HG03139 (cell line): ENCODE results near the gene DPEP2.
"Not testable (repeated sequence)": the region's sequence is repeated elsewhere in the genome, so short reads cannot be mapped to it uniquely, and the experiment has no call there.

ENCODE experiments used
- ATAC-seq: cut with Tn5 transposase; IDR thresholded peaks from one replicate; pipeline ENCODE4 v1.9.1; 2021; ENCODE audit not compliant: unreplicated experiment

The DPEP2 gene

DNA sequence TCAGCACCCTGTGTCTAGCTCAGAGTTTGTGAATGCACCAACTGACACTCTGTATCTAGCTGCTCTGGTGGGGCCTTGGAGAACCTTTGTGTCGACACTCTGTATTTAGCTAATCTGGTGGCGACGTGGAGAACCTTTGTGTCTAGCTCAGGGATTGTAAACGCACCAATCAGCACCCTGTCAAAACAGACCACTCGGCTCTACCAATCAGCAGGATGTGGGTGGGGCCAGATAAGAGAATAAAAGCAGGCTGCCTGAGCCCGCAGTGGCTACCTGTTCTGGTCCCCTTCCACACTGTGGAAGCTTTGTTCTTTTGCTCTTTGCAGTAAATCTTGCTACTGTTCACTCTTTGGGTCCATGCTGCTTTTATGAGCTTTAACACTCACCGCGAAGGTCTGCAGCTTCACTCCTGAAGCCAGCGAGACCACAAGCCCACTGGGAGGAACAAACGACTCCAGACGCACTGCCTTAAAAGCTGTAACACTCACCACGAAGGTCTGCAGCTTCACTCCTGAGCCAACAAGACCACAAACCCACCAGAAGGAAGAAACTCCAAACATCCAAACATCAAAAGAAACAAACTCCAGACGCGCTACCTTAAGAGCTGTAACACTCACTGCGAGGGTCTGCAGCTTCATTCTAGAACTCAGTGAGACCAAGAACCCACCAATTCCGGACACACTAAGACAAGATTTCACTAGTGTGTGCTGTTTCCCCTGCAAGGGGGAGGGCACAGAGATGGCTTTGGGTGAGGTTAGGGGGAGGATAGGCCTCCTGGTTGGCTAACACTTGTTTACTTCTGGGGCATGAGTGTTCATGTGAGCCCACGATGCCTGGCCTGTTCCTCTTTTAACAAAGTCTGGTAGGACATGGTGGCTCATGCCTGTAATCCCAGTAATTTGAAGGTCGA is at the start of gene DPEP2:
TSS of gene DPEP2 (minus strand) at position 706 of the 910 bp plus-strand sequence. CDS start 6,272 bp downstream, outside the sequence.
- ATAC-seq, result not testable (repeated sequence)

- no peak for ATAC-seq
Measured at GRCh38 chr16:68047987-68048386, 48.7 kb upstream of the DPEP2 start.

GRCh38 chr16:68046106-68046505 is 46.8 kb upstream of the DPEP2 start:
- no peak for ATAC-seq

- no peak for ATAC-seq
Measured at GRCh38 chr16:68041783-68042182, 42.5 kb upstream of the DPEP2 start.

DNA sequence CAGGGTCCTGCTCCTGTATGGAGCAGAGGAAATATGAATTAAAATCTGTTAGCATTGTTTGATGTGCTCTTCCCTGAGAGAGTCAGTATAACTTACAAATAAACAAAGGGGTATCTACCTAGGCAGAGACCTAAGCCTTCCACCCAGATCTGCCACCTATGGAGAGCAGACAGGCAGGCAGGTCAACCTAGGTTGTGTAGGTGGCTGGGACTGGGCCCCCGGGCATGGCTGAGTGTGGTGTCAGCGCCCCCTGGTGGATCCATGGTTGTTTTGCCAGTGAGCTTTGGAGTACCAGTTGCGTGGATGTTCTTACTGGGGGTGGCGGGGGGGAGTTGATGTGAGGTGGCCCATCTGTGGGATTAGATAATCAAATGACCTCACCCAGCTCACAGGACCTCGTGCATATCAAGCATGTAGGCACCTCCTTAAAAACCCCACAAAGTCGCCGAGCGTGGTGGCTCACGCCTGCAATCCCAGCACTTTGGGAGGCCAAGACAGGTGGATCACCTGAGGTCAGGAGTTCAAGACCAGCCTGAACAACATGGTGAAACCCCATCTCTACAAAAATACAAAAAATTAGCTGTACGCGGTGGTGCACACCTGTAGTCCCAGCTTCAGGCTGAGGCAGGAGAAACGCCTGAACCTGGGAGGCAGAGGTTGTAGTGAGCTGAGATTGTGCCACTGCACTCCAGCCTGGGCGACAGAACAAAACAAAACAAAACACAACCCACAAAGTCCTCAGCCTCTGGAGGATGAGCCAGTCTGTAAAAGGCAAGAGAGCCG is 41.4 kb upstream of the DPEP2 start:
- ATAC-seq, result peak; percentile 52

DNA sequence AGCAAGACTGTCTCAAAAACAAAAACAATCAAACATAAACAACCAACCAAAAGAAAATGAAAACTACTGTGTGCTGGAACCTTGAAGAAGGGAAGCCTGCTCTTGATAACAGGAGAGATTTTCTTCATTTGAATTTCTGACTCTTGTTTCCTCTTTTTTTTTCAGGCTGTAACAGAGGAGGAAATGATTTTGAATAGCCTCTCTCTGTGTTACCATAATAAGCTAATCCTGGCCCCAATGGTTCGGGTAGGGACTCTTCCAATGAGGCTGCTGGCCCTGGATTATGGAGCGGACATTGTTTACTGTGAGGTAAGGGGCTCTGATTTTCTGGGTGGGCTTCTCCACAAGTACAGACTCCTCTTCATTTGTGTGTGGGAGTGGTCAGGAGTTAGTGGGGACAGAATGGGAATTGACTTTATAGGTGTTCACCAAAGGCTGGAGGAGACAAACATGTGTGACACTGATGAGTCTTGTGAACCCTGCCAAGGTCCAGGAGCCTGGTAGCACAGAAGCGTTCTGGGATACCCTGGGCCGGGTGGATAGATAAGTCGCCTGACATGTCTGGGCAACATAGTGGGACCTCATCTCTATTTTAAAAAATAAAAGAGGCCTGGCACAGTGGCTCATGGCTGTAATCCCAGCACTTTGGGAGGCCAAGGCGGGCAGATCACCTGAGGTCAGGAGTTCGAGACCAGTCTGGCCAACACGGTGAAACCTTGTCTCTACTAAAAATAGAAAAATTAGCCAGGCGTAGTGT is 38.7 kb upstream of the DPEP2 start:
- ATAC-seq, result no peak

DNA sequence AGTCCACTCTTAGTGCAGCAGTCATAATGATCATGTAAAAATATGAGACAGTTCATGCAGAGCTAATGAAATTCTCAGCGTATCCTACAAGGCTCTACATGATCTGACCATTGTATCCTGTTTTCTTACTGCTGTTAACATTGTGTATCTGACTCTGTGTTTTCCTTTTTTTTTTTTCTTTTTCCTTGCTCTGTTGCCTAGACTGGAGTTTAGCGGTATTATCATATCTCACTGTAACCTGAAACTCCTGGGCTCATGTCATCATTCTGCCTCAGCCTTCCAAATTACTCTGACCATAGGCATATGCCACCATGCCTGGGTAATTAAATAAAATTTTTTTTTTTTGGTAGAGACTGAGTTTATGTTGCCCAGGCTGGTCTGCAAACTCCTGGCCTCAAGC is 35.9 kb upstream of the DPEP2 start:
- no peak for ATAC-seq

- ATAC-seq, result no peak
Measured at GRCh38 chr16:68033101-68033500, 33.8 kb upstream of the DPEP2 start.

DNA sequence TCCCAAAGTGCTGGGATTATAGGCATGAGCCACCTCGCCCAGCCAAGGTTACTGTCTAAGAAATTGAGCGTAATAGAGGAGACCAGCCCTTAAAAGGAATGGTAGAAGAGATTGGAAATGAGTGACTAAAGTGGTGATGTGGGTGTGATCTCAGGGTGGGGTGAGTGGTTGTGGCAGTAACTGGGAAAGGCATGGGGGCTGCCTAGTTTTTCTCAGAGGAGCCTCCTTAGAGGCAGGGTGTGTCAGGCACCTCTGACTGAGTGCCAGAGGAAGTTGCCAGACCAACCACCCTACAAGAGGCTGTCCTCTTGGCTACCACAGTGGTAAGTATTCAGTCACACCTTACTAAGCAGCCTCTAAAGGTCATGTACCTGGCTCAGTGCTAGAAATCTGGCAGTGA is 32.7 kb upstream of the DPEP2 start:
- no peak for ATAC-seq

GRCh38 chr16:68030108-68030507 is 30.8 kb upstream of the DPEP2 start:
- not testable (repeated sequence) for ATAC-seq

- ATAC-seq, result no peak
Measured at GRCh38 chr16:68028996-68029395, 29.7 kb upstream of the DPEP2 start.

DNA sequence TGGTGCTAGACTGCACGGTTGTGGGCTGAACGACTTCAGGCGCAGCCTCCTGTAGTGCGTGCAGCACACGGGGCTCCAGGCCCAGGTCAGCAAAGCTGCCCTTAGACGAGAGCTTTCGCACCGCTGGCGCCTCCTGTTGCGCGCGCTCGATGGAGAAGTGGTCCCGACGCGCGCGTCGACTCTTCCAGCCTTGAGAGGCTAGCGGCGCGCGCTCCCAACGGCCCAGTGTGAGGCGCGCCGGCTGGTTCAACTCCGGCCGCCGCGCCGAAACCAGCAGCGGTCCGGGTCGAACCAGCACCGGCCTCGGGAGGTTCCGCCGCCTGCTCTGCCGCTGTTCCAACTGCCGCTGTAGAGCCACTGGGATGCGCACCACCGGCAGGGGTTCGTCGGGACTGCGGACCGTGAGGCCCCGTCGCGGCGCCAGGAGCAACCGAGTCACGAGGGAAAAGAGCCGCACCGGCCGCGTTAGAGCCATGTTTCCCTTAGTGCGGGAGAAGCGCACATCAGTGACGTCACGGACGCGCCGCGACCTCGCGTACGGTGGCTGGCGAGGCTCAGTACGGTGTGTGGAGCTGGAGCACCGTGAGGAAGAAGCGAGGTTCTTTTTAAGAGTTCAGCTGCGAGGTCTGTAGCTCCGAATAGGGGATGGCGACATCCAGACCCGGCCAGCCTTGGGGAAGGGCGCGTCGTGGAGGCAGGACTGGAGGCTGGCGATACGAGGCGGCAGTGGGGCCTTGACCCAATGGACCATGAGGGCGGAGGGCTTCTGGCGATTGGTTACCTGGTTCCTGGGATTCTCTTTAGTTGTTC is 23.6 kb upstream of the DPEP2 start, which contains the start of the genes DDX28 and DUS2:
TSS of gene DDX28 (minus strand) at position 505 of the 810 bp plus-strand sequence. CDS start at position 475, 30 bp downstream.
TSS of gene DUS2 (plus strand) at position 557 of the 810 bp plus-strand sequence. CDS start 14,740 bp downstream, outside the sequence.
- peak; percentile 66 for ATAC-seq

GRCh38 chr16:68022278-68022727 is 23.0 kb upstream of the DPEP2 start:
- ATAC-seq, result no peak

- no peak for ATAC-seq
Measured at GRCh38 chr16:68021490-68021889, 22.2 kb upstream of the DPEP2 start.

DNA sequence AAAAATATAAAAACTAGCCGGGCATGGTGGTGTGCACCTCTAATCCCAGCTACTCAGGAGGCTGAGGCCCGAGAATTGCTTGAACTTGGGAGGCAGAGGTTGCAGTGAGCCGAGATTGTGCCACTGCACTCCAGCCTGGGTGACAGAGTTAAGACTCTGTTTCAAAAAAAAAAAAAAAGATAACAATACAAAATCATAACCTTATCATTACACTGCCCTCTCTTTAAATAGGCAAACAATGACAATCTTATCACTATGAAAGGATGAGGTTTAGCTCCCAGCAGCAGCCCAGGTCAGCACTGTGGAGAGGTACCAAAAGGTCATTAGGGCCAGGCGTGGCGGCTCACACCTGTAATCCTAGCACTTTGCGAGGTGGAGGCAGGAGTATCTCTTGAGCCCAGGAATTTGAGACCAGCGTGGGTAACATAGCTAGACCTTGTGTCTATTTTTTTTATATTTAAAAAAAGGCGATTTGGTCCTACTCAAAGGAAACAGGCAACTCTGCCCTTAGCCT is 19.9 kb upstream of the DPEP2 start:
- ATAC-seq, result no peak

DNA sequence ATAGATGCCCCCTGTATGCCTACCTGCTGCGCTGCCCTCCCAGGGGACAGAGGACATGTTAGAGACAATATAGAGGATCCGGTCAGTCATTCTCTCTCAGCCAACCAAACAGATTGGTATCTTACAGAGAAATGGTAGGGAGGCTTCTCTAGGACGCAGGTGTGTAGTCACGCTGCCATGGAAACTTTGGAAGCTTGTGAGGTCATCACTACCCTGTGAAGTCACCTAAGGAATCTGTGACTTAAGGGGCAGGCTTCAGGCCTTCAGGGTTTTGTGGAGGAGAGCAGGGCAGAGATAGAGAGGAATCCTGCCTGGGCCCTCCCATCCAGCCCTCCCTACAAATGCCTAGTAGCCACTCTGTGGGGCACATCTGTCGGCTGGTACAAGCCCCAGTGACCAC is 16.4 kb upstream of the DPEP2 start, which contains the start of gene DPEP2NB:
TSS of gene DPEP2NB (minus strand) at position 231 of the 400 bp plus-strand sequence. CDS start at position 90, 141 bp downstream.
- ATAC-seq, result no peak

DNA sequence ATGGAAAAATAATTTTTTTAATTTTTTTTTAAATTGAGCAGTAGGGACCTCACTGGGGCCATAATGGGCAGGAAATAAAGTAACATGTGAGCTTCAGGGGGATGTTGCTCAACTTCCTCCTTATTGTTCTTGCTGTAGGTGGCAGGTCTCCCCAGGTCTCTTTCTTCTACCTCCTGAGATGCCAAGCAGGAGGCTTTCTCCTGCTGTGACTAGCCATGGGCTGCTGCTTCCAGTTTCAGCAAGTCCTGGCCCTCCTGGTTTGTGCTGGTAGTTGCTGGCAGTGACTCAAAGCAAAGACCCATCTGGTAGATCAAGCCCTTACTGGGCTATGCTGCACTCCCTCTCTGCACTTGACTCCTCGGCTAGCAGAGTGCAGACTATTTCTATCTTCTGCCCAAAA is 14.2 kb upstream of the DPEP2 start:
- ATAC-seq, result no peak

GRCh38 chr16:68009872-68010271 is 10.6 kb upstream of the DPEP2 start:
- ATAC-seq, result not testable (repeated sequence)

DNA sequence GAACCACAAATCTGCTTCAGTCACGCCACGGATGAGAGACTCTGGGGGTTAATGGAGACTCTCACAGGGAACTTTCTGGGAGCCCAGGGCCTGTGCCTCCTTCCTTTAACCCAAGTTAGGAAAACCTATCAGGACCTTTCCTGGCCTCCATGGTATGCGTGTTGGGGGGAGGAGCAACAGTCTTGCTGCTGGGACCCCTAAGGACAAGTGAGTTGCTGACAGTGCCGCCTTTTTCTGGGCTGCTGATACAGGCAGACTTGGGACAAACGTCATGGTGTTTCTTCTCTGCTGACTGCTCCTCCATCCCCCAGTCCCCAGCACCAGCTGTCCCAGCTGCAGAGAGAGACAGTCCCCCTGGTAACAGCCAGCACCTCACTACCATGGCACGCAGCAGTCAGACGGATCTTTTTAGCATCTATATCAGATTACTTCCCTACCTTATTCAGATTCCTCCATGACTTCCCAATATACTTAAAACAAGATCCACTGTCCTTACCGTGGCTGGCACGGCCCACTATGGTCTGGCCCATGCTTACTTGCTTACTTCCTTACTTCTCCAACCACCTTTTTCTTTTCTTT is 10.0 kb upstream of the DPEP2 start:
- ATAC-seq, result no peak
